ENCODE results near the gene CALU.

The CALU gene

GRCh38 chr7:128811631-128812430 is 72.7 kb downstream of the CALU start:
- DNase-seq (ENCODE audit: low read depth in 3 of 3): no peak

- DNase-seq (ENCODE audit: low read depth in 3 of 3): no peak
Measured at GRCh38 chr7:128812514-128813168, 73.5 kb downstream of the CALU start.

GRCh38 chr7:128814499-128814898 is 75.3 kb downstream of the CALU start:
- no peak for DNase-seq (ENCODE audit: low read depth in 3 of 3)

- DNase-seq (ENCODE audit: low read depth in 3 of 3): no peak
Measured at GRCh38 chr7:128815289-128815942, 76.3 kb downstream of the CALU start.

GRCh38 chr7:128818694-128819093 is 79.5 kb downstream of the CALU start:
- DNase-seq (ENCODE audit: low read depth in 3 of 3): no peak

All from stimulated activated CD4-positive, alpha-beta T cell treated with anti-CD3 and anti-CD28 coated beads, TNF-alpha, amount 100 ng/mL, for 48 hours (primary cell).